Hepatocyte (in vitro differentiated cells): Measurements from ENCODE around the gene IDI1. TPM values are rescaled to one million over a fixed set of nuclear protein-coding genes. Genes with fewer than 3 reads are reported as not detected.

Experiments used
- DNase-seq: peaks from one replicate; pipeline ENCODE4 v3.0.0-alpha.2; 2016; ENCODE audit warnings: low spot score
- H2AFZ ChIP-seq: fragments of 200-600 bp; sonication (generic); 2 replicates; pipeline ENCODE4 v1.6.0; 2016; ENCODE audit warnings: antibody characterized with exemption, mild to moderate bottlenecking
- H3K27ac ChIP-seq: fragments of 200-600 bp; sonication (generic); 2 replicates; pipeline ENCODE4 v1.5.1; 2016; ENCODE audit warnings: mild to moderate bottlenecking
- H3K27me3 ChIP-seq: fragments of 200-600 bp; sonication (generic); 2 replicates; pipeline ENCODE4 v1.6.1; 2016
- H3K36me3 ChIP-seq: fragments of 200-600 bp; sonication (generic); replicated peaks from 2 replicates; pipeline ENCODE4 v1.5.1; 2016; ENCODE audit warnings: low read depth; ENCODE audit not compliant: insufficient read depth
- H3K4me1 ChIP-seq: fragments of 200-600 bp; sonication (generic); 2 replicates; pipeline ENCODE4 v1.5.1; 2016; ENCODE audit warnings: mild to moderate bottlenecking, moderate library complexity; ENCODE audit not compliant: insufficient read depth
- H3K4me2 ChIP-seq: fragments of 200-600 bp; sonication (generic); 2 replicates; pipeline ENCODE4 v1.6.0; 2016
- H3K4me3 ChIP-seq: fragments of 200-600 bp; sonication (generic); 2 replicates; pipeline ENCODE4 v1.5.1; 2016; ENCODE audit warnings: mild to moderate bottlenecking
- H3K79me2 ChIP-seq: fragments of 200-600 bp; sonication (generic); 2 replicates; pipeline ENCODE4 v1.6.0; 2017; ENCODE audit warnings: mild to moderate bottlenecking
- H3K9me2 ChIP-seq: fragments of 200-600 bp; sonication (generic); replicated peaks from 2 replicates; pipeline ENCODE4 v1.6.0; 2017; ENCODE audit warnings: mild to moderate bottlenecking; ENCODE audit not compliant: insufficient read depth
- H3K9me3 ChIP-seq: fragments of 200-600 bp; sonication (generic); 2 replicates; pipeline ENCODE4 v1.5.1; 2016; ENCODE audit warnings: low read depth, mild to moderate bottlenecking
- H4K20me1 ChIP-seq: fragments of 200-600 bp; sonication (generic); 2 replicates; pipeline ENCODE4 v1.6.0; 2016; ENCODE audit warnings: mild to moderate bottlenecking; ENCODE audit not compliant: insufficient read depth, poor library complexity, severe bottlenecking
- CTCF ChIP-seq: fragments of 200-600 bp; sonication (generic); IDR thresholded peaks from 2 replicates; pipeline ENCODE4 v1.5.1; 2016; ENCODE audit warnings: antibody characterized with exemption, mild to moderate bottlenecking; ENCODE audit not compliant: poor library complexity
- EZH2 ChIP-seq: fragments of 200-600 bp; sonication (generic); IDR thresholded peaks from 2 replicates; pipeline ENCODE4 v1.6.1; 2016; ENCODE audit warnings: antibody characterized with exemption, mild to moderate bottlenecking, borderline replicate concordance
- EZH2phosphoT487 ChIP-seq: fragments of 200-600 bp; sonication (generic); IDR thresholded peaks from one replicate; pipeline ENCODE4 v1.6.1; 2018; ENCODE audit warnings: antibody characterized with exemption, mild to moderate bottlenecking, low read depth, moderate library complexity; ENCODE audit not compliant: unreplicated experiment, severe bottlenecking
- WGBS: methylation state at CpG from one replicate; pipeline ENCODE4 v1.1.6; 2016; ENCODE audit warnings: low lambda C conversion rate; ENCODE audit errors: missing lambda C conversion rate; 5-methylcytosine and 5-hydroxymethylcytosine counted together
- polyA plus RNA-seq: library from polyadenylated mRNA; unstranded; fragments of >200 nt; fragmentation: Nextera tagmentation; extraction: Ambion mirVana; gene quantifications from 2 replicates; pipeline ENCODE4 v1.2.1, GENCODE V29; 2016
- total RNA-seq: library from RNA; depleted of rRNA; stranded (reverse); fragments of >200 nt; gene quantifications from 2 replicates; pipeline ENCODE4 v1.2.3, GENCODE V29; 2014

Gene IDI1
- total and polyA plus RNA-seq, 2 experiments from 2014 or later: 228 to 303 TPM

GRCh38 chr10:1050554-1050953 is 1.6 kb upstream of the IDI1 start:
- H3K4me2 ChIP-seq: peak overlapping the region; percentile 85
- peaks cover 28% of the 10 kb centered on the region for H3K4me1 ChIP-seq
- H3K36me3 ChIP-seq: no peaks in the 10 kb centered on the region
- peaks cover 76% of the 10 kb centered on the region for H3K79me2 ChIP-seq
- H3K4me3 ChIP-seq: peak overlapping the region; percentile 61
- TF ChIP-seq EZH2phosphoT487: no peak
- no peak for TF ChIP-seq CTCF
- no peak for TF ChIP-seq EZH2
- peak overlapping the region; percentile 94 for H3K27ac ChIP-seq
- no peaks in the 10 kb centered on the region for H3K9me2 ChIP-seq
- peaks cover 40% of the 10 kb centered on the region for H4K20me1 ChIP-seq
- no peaks in the 10 kb centered on the region for H3K9me3 ChIP-seq
- H2AFZ ChIP-seq: no peak overlapping the region
- WGBS: 55% methylated on average over 4 of the region's 4 CpGs
- DNase-seq: peak; percentile 70
- H3K27me3 ChIP-seq: no peaks in the 10 kb centered on the region

GRCh38 chr10:1050145-1050544 is 1.2 kb upstream of the IDI1 start:
- TF ChIP-seq EZH2: no peak
- no peak for TF ChIP-seq EZH2phosphoT487
- Histone ChIP-seq H3K4me1 (peaks cover 24% of the 10 kb centered on the region), H3K4me3 (peak overlapping the region; percentile 61), H3K27me3 (no peaks in the 10 kb centered on the region), H3K9me2 (no peaks in the 10 kb centered on the region), H3K9me3 (no peaks in the 10 kb centered on the region), H3K27ac (peak overlapping the region; percentile 94), H2AFZ (no peak overlapping the region), H3K4me2 (peak overlapping the region; percentile 85), H4K20me1 (peaks cover 41% of the 10 kb centered on the region), H3K36me3 (no peaks in the 10 kb centered on the region), H3K79me2 (peaks cover 76% of the 10 kb centered on the region)
- peak; percentile 72 for DNase-seq
- WGBS: 7% methylated on average over 5 of the region's 5 CpGs

DNA sequence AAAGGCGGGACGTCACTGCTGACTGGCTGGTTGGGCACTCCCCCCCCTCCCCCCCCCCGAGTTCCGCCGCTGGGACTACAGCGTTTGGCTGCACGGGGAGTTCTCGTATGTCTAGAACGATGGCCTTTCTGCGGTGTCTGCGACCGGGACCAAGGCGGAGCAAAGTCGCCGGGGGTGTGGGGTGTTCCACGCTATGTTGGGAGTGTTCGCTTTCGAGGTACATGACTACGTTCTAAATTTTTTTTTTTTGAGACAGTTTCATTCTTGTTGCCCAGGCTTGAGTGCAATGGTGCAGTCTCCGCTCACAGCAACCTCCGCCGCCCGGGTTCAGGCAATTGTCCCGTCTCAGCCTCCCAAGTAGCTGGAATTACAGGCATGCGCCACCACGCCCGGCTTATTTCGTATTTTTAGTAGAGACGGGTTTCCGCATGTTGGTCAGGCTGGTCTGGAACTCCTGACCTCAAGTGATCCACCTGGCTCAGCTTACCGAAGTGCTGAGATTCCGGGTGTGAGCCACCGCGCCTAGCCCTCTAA is 573 bp upstream of the IDI1 start:
- Histone ChIP-seq H3K4me1 (peaks cover 23% of the 10 kb centered on the region), H3K27ac (peak overlapping the region; percentile 94), H2AFZ (peak overlapping the region; percentile 4), H3K79me2 (peaks cover 76% of the 10 kb centered on the region), H3K4me2 (peak overlapping the region; percentile 85), H3K27me3 (no peaks in the 10 kb centered on the region), H3K36me3 (no peaks in the 10 kb centered on the region), H4K20me1 (peaks cover 44% of the 10 kb centered on the region), H3K9me2 (no peaks in the 10 kb centered on the region), H3K4me3 (peak overlapping the region; percentile 61), H3K9me3 (no peaks in the 10 kb centered on the region)
- no peak for TF ChIP-seq EZH2phosphoT487
- TF ChIP-seq CTCF: no peak
- no peak for TF ChIP-seq EZH2
- no peak for DNase-seq
- WGBS: 1% methylated on average over 26 of the region's 34 CpGs

GRCh38 chr10:1048349-1048731 is 579 bp downstream of the IDI1 start:
- no peak for DNase-seq
- Histone ChIP-seq H3K27me3 (no peaks in the 10 kb centered on the region), H2AFZ (no peak overlapping the region), H4K20me1 (peaks cover 56% of the 10 kb centered on the region), H3K4me2 (peak overlapping the region; percentile 80), H3K4me1 (peaks cover 19% of the 10 kb centered on the region), H3K9me2 (no peaks in the 10 kb centered on the region), H3K27ac (peak overlapping the region; percentile 94), H3K4me3 (peak overlapping the region; percentile 54), H3K36me3 (no peaks in the 10 kb centered on the region), H3K79me2 (peaks cover 75% of the 10 kb centered on the region), H3K9me3 (no peaks in the 10 kb centered on the region)
- under 1% methylated on average over 24 of the region's 37 CpGs for WGBS
- TF ChIP-seq CTCF (no peak), EZH2phosphoT487 (no peak), EZH2 (no peak)
